Body of pancreas (tissue), 4 donors: ENCODE results near the gene ERCC6.

Source experiments
- POLR2A ChIP-seq, 3 donors: fragments of 450-650 bp; IDR thresholded peaks; one replicate each; pipeline ENCODE4 v1.6.1; 2016; ENCODE audit warnings: antibody characterized with exemption in 3 of 3, mild to moderate bottlenecking in 2 of 3
- TF ChIP-seq, protein P1 (sequence below), 7 experiments: fragments of 450-650 bp in 4 of 7; fragments of 200-600 bp in 3 of 7; sonication (generic) in 3 of 7; IDR thresholded peaks; one replicate each; pipeline ENCODE4 v1.5.1; 2016 to 2019; ENCODE audit warnings: antibody characterized with exemption in 7 of 7

DNA sequence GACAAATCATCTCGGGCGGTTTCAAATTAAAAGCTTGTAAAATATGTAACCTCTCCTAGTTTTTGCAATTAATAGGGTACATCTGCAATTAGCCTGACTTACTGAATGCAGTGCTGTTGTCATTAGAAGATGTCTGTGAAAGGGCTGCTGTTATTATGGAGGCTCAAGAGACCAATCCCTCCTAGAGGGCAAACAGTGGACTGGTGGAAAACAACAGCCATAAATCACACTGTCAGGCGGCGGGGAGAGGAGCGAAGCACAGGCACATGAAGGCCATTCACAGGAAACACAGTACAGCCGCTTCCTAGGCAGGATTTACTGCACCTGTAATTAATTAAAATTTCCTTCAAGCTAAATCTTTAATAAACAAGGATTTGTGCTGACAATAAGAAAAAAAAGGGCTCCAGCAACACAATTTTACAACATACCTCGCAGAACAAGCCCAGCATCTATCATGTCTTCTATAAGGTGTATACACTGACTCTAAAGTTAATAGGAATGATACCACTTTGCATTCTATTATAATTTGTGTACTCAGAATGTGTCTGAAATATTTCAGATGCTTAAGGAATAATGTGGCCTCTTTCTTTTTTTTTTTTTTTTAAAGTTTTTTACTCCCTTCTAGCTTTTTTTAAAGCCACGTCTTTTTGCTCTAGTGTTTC is 50.7 kb downstream of the ERCC6 start:
- TF ChIP-seq, protein P1, sequence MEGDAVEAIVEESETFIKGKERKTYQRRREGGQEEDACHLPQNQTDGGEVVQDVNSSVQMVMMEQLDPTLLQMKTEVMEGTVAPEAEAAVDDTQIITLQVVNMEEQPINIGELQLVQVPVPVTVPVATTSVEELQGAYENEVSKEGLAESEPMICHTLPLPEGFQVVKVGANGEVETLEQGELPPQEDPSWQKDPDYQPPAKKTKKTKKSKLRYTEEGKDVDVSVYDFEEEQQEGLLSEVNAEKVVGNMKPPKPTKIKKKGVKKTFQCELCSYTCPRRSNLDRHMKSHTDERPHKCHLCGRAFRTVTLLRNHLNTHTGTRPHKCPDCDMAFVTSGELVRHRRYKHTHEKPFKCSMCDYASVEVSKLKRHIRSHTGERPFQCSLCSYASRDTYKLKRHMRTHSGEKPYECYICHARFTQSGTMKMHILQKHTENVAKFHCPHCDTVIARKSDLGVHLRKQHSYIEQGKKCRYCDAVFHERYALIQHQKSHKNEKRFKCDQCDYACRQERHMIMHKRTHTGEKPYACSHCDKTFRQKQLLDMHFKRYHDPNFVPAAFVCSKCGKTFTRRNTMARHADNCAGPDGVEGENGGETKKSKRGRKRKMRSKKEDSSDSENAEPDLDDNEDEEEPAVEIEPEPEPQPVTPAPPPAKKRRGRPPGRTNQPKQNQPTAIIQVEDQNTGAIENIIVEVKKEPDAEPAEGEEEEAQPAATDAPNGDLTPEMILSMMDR (IDR thresholded peaks at IDR 0.05) = no peak
- TF ChIP-seq POLR2A (IDR thresholded peaks at IDR 0.05) = no peak
